DLD1 (cell line): ENCODE results near the gene SGTA.

Experiments
- in situ Hi-C: cut with HindIII; loops from 2 replicates; pipeline ENCODE4 v1.10.0; 2017; ENCODE audit warnings: low sequenced_read_pairs

The SGTA gene

DNA sequence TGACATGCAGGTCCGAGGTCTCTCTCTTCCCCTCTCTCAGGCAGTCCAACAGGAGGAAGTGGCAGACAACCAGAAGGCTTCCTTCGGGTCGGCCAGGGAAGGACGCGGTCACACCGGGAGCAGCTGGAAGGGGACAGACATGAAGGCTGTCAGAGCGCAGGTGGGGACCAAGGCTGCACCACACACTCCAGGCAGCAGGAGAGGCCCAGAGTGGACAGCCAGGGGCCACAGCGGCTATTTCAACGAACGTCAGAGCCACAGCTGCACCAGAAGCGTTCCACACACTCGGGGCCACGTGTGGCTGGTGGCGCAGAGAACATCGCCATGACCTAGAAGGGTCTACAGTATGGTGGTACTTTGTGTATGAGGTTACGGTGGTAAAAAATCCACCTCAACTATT, 27.3 kb downstream of the SGTA start:
- in situ Hi-C loops = no loop called here

- in situ Hi-C loops = no loop called here
Observed at GRCh38 chr19:2755448-2755705, 27.7 kb downstream of the SGTA start.

GRCh38 chr19:2754659-2755447, 28.2 kb downstream of the SGTA start:
- in situ Hi-C loops = no loop called here

DNA sequence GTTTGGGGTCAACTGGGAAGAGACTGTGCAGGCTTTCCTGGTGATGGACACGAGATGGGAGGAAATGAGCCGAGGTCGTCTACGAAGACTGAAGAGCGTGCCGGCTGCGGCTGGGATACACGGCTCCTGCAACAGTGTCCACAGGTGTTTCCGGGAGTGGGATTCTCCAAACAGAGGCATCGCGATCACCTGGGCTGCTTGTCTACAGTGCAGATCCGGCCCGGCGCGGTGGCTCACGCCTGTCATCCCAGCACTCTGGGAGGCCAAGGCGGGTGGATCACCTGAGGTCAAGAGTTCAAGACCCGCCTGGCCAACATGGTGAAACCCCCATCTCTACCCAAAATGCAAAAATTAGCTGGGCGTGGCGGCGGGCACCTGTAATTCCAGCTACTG, 31.6 kb downstream of the SGTA start:
- in situ Hi-C loops = no loop called here

- in situ Hi-C loops = no loop called here
Observed at GRCh38 chr19:2750808-2751437, 32.1 kb downstream of the SGTA start.

GRCh38 chr19:2747349-2747748, 35.7 kb downstream of the SGTA start:
- in situ Hi-C loops = no loop called here

DNA sequence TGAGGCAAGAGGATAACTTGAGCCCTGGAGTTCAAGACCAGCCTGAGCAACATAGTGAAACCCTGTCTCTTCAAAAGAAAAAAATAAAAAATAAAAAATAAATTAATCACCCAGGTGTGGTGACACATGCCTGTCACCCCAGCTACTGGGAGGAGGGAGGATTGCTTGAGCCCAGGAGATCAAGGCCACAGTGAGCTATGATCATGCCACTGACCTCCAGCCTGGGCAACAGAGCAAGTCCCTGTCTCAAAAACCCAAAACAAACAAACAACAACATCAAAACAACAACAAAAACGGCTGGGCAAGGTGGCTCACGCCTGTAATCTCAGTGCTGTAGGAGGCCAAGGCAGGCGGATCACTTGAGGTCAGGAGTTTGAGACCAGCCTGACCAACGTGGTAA, 39.0 kb downstream of the SGTA start:
- in situ Hi-C loops = no loop called here

DNA sequence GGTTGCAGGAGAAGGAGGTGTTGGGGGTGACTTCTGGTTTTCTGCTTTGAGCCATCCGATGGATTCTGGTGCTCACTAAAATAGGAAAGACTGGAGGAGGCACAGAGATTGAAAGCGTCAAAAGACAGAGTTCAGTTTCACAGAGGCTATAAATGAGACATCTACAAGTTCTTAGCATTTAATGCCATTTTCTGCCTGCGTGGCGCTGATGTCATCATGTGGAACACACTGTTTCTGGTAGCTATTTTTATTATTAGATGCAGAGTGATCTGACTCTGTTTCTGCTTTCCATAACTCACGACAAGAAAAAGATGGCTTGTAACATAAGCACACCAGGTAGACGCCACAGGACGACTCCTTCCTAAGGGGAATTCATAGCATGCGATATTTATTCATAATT, 40.0 kb downstream of the SGTA start:
- in situ Hi-C loops = no loop called here

GRCh38 chr19:2740314-2740656, 42.8 kb downstream of the SGTA start:
- in situ Hi-C loops = no loop called here

DNA sequence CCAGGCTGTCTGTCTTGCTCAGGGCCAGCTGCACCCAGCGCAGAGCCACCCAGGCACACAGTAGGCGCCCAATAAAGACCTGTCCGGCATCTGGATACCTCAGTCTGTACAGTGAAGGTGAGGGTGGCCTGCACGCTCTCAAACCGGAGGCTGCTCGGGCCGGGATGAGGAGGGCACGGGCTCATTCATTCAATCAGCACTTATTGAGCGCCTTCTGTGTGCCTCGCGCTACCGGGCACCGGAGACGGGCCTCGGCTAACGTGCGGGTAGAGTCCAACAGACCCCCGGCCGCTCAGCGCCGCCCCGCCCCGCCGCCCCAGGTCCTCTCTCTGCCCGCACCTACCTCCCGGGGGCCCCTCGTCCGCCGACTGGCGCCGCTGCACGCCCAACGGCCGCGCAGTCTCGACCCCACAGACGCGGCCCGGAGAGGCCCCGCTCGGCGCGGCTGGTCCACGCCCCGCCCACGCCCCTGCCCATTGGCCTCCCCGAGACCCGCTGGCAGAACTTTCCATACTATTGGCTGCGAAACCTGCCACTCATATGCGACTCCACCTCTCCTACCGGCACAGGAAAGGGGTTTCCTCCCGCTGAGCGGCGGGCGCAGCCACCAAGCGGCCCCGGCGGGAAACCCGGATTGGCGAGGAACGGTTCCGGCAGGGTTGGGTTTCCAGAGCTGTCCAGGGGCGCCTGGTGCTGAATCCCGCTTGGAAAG, 43.3 kb downstream of the SGTA start, which contains the start of gene SLC39A3:
Gene SLC39A3, minus strand, starts transcription at position 416 of the 712 bp plus-strand sequence. CDS start 2,760 bp downstream, outside the sequence.
- in situ Hi-C loops = no loop called here

DNA sequence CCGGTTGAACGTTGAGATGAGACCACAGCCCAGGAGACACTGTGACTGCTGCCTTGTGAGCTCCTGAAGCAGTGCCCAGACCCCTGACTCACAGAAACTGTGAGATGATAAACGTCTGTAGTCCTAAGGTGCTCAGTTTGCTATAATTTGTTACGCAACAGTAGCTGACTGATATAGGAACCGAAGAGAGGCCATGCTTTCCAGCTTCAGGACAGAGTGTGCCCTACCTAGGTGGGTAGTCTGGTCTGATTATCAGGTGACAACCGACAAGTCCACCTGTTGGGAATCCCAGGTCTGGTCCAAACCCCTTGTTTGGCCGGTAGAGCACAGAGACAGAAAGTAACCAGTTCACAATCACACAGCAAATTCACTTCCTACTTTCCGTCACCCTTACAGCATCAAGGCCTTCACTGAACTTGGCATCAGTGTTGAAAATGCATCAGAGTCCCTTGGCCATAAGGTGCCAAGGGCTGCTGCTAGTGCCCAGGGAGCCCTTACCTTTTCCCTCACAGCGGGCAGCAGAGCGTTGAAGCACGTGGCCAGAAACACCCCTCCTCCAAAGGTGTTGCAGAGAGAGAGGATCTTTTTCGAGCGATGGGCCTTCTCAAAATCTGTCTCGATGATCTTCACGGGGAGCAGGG, 46.4 kb downstream of the SGTA start:
- in situ Hi-C loops = no loop called here

DNA sequence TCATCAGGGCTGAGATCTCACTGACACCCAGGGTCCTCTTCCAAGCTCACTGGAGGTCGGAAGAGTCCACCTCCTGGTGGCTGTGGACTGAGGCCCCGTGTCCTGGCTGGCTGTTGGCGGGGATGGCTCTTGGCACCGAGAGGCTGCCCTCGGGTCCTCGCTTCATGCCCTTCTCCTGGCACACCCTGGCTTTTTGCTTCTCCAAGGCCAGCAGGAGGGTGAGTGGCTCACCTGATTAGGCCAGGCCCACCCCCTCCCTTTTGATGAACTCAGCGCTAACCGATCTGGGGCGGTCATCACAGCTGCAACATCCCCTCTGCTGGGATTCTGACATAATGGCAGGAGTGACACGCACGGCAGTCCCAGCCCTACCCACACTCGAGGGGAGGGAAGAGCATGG, 47.7 kb downstream of the SGTA start:
- in situ Hi-C loops = no loop called here

- in situ Hi-C loops = no loop called here
Observed at GRCh38 chr19:2734589-2735288, 48.3 kb downstream of the SGTA start.

DNA sequence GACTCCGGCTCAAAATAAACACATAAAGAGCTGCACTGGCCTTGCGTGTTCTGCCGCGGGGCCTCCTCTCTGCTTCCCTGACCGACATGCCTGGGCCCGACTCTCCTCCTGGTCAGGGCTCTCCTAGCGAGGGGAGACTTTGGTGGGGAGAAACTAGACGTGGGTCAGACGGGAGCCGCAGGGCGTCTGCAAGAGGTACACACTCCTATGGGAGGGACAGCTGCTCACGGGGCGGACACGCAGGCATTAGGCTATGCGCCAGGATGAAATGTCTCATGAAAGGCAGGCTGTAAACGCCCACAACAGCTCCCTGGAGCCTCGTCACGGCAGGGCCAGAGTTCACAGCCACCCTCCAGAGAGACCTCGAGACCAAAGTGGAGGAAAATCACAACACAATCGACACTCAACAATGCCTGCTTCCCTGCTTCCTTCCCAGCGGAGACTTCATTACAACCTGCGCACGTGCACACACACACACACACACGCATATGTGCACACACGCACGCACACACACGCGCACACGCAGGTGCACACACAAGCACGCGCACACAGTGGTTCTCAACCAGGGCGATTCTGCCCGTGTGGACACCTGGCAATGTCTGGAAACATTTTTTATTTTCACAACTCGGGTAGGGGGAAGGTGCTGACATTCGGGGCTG, 49.0 kb downstream of the SGTA start:
- in situ Hi-C loops = no loop called here

GRCh38 chr19:2732883-2733282, 50.2 kb downstream of the SGTA start:
- in situ Hi-C loops = no loop called here

DNA sequence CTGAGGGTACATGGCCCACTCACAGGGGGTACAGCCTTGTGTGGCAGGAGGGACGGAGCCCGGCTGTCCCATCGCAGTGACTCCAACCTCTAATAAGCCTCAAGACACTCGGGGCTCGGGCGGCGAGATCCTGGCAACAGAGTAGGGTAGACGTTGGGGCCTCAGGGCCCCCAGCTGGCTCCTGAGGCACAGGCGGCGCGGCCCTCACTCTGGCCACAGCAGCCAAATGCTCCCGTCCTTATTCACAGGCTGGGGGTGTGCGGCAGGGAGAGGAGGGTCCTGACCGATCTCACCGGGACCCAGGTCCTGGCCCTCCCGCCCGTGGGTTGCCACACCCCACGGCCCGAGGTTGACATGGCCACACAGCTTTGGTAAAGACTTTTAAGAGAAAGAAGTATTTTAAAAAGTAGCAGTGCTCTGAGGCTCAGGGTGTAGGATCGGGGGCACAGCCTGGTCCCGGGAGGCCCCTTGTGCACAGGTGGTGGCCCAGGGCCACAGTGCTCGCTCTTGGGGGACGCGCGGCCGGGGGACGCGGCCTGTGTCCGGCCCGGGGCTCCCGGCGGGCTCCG, 50.8 kb downstream of the SGTA start:
- in situ Hi-C loops = no loop called here

GRCh38 chr19:2731181-2731995, 51.7 kb downstream of the SGTA start:
- in situ Hi-C loops = no loop called here

DNA sequence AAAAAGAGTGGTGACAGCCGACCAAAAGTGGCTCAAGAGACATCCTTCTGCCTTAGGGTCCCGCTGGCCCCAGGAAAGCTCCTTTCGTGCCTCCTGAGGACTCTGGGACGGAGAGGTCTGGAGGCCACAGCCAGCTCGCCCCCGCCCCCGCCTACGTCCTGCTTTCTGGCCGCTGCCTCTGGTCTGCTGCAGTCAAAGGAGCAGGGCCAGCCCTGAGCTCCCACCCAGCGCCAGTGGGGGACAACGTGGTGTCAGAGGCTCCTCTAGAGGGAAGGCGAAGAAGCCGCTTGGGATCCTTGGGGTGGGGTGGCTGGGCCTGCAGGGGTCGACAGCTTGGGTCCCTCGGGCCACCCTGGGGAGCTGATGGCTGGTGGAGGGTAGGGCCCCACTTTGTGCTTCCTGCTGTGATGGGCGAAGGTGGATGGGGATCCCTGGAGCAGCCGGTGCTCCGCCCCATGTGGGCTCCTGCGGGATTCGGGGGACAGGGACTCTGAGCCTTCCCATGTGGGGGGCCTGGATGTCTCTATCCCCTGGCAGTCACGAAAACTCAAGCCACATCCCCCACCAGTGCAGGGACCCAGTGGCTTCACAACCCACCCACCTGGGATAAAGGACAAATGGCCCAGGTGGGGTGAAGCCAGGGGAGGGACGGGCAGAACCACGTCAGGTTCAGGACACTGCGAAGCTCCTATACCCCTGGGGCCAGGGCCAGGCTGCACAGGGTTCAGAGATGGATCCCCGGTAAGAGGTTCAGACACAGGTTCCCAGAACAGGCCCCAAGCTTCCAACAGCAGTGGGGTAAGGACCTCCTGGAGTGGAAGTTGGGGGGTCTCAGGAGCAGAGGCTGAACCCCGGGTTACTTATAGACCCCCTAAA, 52.9 kb downstream of the SGTA start:
- in situ Hi-C loops = no loop called here
